GM12891 (cell line): ENCODE results near the gene CAVIN2.

ENCODE experiments used
- POLR2A ChIP-seq: IDR thresholded peaks from 2 replicates; pipeline ENCODE4 v1.6.1; 2011; ENCODE audit warnings: low read depth, low read length, control low read depth
- POLR2AphosphoS5 ChIP-seq: IDR thresholded peaks from 2 replicates; pipeline ENCODE4 v1.6.1; 2011; ENCODE audit warnings: low read depth, low read length, control low read depth
- POU2F2 ChIP-seq: IDR thresholded peaks from 2 replicates; pipeline ENCODE4 v1.6.1; 2011; ENCODE audit warnings: low read depth, mild to moderate bottlenecking, control low read depth, low read length, moderate library complexity
- SPI1 ChIP-seq: IDR thresholded peaks from 2 replicates; pipeline ENCODE4 v1.6.1; 2011; ENCODE audit warnings: low read depth, low read length, control low read depth
- TAF1 ChIP-seq: IDR thresholded peaks from 2 replicates; pipeline ENCODE4 v1.6.1; 2011; ENCODE audit warnings: low read depth, low read length, control low read depth

GRCh38 chr2:191885650-191886049 is 38.8 kb upstream of the CAVIN2 start:
- no peak for TF ChIP-seq POLR2A
- no peak for TF ChIP-seq POLR2AphosphoS5
- TF ChIP-seq SPI1, result no peak
- no peak for TF ChIP-seq TAF1
- no peak for TF ChIP-seq POU2F2
